Breast epithelium (tissue), 4 donors: ENCODE data around the gene SHROOM3. TPM values are rescaled to one million over a fixed set of nuclear protein-coding genes. Genes with fewer than 3 reads are reported as not detected.

ENCODE experiments used
- DNase-seq, 2 donors: peaks; one replicate each; pipeline ENCODE4 v3.0.0-alpha.2; 2019; ENCODE audit warnings: low spot score in 2 of 2
- H3K27ac ChIP-seq, 2 donors: fragments of 200-600 bp; sonication (generic) in 1 of 2; one replicate each; pipeline ENCODE4 v1.5.1; 2016 to 2019; ENCODE audit warnings: mild to moderate bottlenecking in 1 of 2
- H3K27me3 ChIP-seq, 2 donors: fragments of 200-600 bp; sonication (generic) in 1 of 2; one replicate each; pipeline versions ENCODE4 v1.5.1 to v1.6.0; 2017 to 2019; ENCODE audit warnings: control low read depth in 1 of 2, mild to moderate bottlenecking in 1 of 2
- H3K36me3 ChIP-seq: fragments of 200-600 bp; one replicate; pipeline ENCODE4 v1.5.1; 2019
- H3K4me1 ChIP-seq, 2 donors: fragments of 200-600 bp; sonication (generic); one replicate each; pipeline ENCODE4 v1.5.1; 2016 to 2019; ENCODE audit warnings: control low read depth in 1 of 2
- H3K4me3 ChIP-seq, 3 donors: fragments of 200-600 bp; sonication (generic); 1 replicate in 2 of 3; 2 replicates in 1 of 3; pipeline ENCODE4 v1.5.1; 2016 to 2019; ENCODE audit warnings: mild to moderate bottlenecking in 3 of 3, moderate library complexity in 2 of 3
- H3K9me3 ChIP-seq, 2 donors: fragments of 200-600 bp; sonication (generic) in 1 of 2; one replicate each; pipeline ENCODE4 v1.5.1; 2016 to 2019; ENCODE audit warnings: control low read depth in 1 of 2
- CTCF ChIP-seq, 3 donors: fragments of 450-650 bp; IDR thresholded peaks; one replicate each; pipeline ENCODE4 v1.5.1; 2016 to 2017; ENCODE audit warnings: antibody characterized with exemption in 3 of 3, mild to moderate bottlenecking in 3 of 3, moderate library complexity in 3 of 3
- POLR2A ChIP-seq: fragments of 450-650 bp; IDR thresholded peaks from one replicate; pipeline ENCODE4 v1.6.1; 2016; ENCODE audit warnings: antibody characterized with exemption, mild to moderate bottlenecking, moderate library complexity
- POLR2AphosphoS5 ChIP-seq, 3 donors: sonication (generic); formaldehyde crosslinking; IDR thresholded peaks; one replicate each; pipeline ENCODE4 v1.6.1; 2017; ENCODE audit warnings: antibody characterized with exemption in 3 of 3
- intact Hi-C: fragments of 100-400 bp; cut with DNase I; formaldehyde crosslinking; loops from one replicate; pipeline ENCODE4 v1.15.1; 2023; ENCODE audit warnings: low total_unique reads
- total RNA-seq, 3 donors: library from RNA; depleted of rRNA; stranded (reverse); fragments of >200 nt; gene quantifications; one replicate each; pipeline ENCODE4 v1.1.0, GENCODE V29; 2016

The SHROOM3 gene
- total RNA-seq, 3 donors from 2014 or later: 0.32 to 145 (median 100) TPM

GRCh38 chr4:76536373-76536689 lies 101.3 kb downstream of the SHROOM3 start:
- no peaks in the 10 kb centered on the region for H3K4me1 ChIP-seq
- intact Hi-C loops: no loop called here
- H3K27me3 ChIP-seq: no peaks in the 10 kb centered on the region
- no peak overlapping the region for H3K27ac ChIP-seq
- no peak overlapping the region for H3K4me3 ChIP-seq
- no peaks in the 10 kb centered on the region for H3K36me3 ChIP-seq
- no peaks in the 10 kb centered on the region for H3K9me3 ChIP-seq
- TF ChIP-seq POLR2AphosphoS5 (IDR thresholded peaks at IDR 0.05) (no peak), CTCF (IDR thresholded peaks at IDR 0.05) (no peak), POLR2A (no peak)
- DNase-seq: no peak

GRCh38 chr4:76538296-76538695 lies 103.3 kb downstream of the SHROOM3 start:
- no peaks in the 10 kb centered on the region for H3K36me3 ChIP-seq
- no peaks in the 10 kb centered on the region for H3K4me1 ChIP-seq
- no peak for TF ChIP-seq POLR2A
- TF ChIP-seq POLR2AphosphoS5 (IDR thresholded peaks at IDR 0.05): no peak
- no peak for TF ChIP-seq CTCF (IDR thresholded peaks at IDR 0.05)
- intact Hi-C loops: no loop called here
- DNase-seq: no peak
- H3K27ac ChIP-seq: no peak overlapping the region
- H3K9me3 ChIP-seq: no peaks in the 10 kb centered on the region
- no peak overlapping the region for H3K4me3 ChIP-seq
- H3K27me3 ChIP-seq: no peaks in the 10 kb centered on the region

GRCh38 chr4:76539979-76540378 lies 105.0 kb downstream of the SHROOM3 start:
- Histone ChIP-seq H3K4me1 (no peaks in the 10 kb centered on the region), H3K36me3 (no peaks in the 10 kb centered on the region), H3K27me3 (no peaks in the 10 kb centered on the region), H3K27ac (no peak overlapping the region), H3K9me3 (no peaks in the 10 kb centered on the region), H3K4me3 (no peak overlapping the region)
- no peak for TF ChIP-seq POLR2A
- no peak for TF ChIP-seq CTCF (IDR thresholded peaks at IDR 0.05)
- TF ChIP-seq POLR2AphosphoS5 (IDR thresholded peaks at IDR 0.05): no peak
- DNase-seq: no peak
- intact Hi-C loops: no loop called here

GRCh38 chr4:76540486-76540885 lies 105.5 kb downstream of the SHROOM3 start:
- no peak for DNase-seq
- no peaks in the 10 kb centered on the region for H3K36me3 ChIP-seq
- no peak for TF ChIP-seq POLR2AphosphoS5 (IDR thresholded peaks at IDR 0.05)
- no peak for TF ChIP-seq POLR2A
- TF ChIP-seq CTCF (IDR thresholded peaks at IDR 0.05): no peak
- no peak overlapping the region for H3K4me3 ChIP-seq
- H3K27me3 ChIP-seq: no peaks in the 10 kb centered on the region
- no peaks in the 10 kb centered on the region for H3K9me3 ChIP-seq
- no peak overlapping the region for H3K27ac ChIP-seq
- no peaks in the 10 kb centered on the region for H3K4me1 ChIP-seq
- intact Hi-C loops: no loop called here

GRCh38 chr4:76543378-76543777 lies 108.3 kb downstream of the SHROOM3 start:
- DNase-seq: no peak
- no peak overlapping the region for H3K27ac ChIP-seq
- no peaks in the 10 kb centered on the region for H3K4me1 ChIP-seq
- no peaks in the 10 kb centered on the region for H3K27me3 ChIP-seq
- TF ChIP-seq POLR2A (no peak), POLR2AphosphoS5 (IDR thresholded peaks at IDR 0.05) (no peak), CTCF (IDR thresholded peaks at IDR 0.05) (no peak)
- intact Hi-C loops: no loop called here
- no peak overlapping the region for H3K4me3 ChIP-seq
- H3K36me3 ChIP-seq: no peaks in the 10 kb centered on the region
- no peaks in the 10 kb centered on the region for H3K9me3 ChIP-seq
